GM10266 (cell line): Measurements from ENCODE around the gene FOXL2.

Experiments used
- DNase-seq: peaks from one replicate; pipeline ENCODE4 v3.0.0; 2012; ENCODE audit errors: extremely low spot score
- CTCF ChIP-seq: IDR thresholded peaks from 2 replicates; pipeline ENCODE4 v1.5.1; 2012; ENCODE audit warnings: mild to moderate bottlenecking, low read depth; ENCODE audit not compliant: control insufficient read depth, insufficient read depth; ENCODE audit errors: missing control alignments

FOXL2 gene

GRCh38 chr3:138974462-138974861, 27.5 kb upstream of the FOXL2 start:
- TF ChIP-seq CTCF: no peak
- DNase-seq: no peak

- DNase-seq: no peak
Measured at GRCh38 chr3:138972941-138973340, 26.0 kb upstream of the FOXL2 start.

DNA sequence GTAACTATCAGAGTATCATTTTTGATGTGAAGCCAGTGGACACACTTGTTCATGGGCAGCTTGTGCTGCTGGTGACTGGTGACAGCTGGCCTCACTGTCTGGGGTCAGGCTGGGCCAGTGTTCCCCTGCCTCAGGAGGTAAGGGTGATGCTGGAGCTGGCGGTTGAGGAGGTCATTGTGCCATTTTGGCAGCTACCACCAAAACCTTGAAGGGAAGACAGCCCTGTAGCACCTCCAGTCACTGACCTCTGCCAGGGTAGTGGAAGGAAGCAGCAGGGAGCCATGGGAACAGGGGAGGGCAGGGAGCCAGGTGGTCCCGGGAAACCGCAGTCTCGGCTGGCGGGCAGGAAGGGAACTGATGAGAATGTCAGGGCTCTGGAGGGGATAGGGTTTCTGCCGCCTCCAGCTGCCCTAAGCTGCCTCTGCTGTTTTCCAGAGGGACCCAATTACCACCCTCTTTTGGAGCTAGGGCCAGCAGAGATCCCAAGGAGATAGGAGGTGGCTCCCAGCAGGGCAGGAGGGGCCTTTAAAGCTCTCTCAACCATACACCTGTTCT, 24.9 kb upstream of the FOXL2 start:
- TF ChIP-seq CTCF: no peak
- no peak for DNase-seq

More at GRCh38 chr3:138972941-138973340, 26.0 kb upstream of the FOXL2 start:
- TF ChIP-seq CTCF: no peak

DNA sequence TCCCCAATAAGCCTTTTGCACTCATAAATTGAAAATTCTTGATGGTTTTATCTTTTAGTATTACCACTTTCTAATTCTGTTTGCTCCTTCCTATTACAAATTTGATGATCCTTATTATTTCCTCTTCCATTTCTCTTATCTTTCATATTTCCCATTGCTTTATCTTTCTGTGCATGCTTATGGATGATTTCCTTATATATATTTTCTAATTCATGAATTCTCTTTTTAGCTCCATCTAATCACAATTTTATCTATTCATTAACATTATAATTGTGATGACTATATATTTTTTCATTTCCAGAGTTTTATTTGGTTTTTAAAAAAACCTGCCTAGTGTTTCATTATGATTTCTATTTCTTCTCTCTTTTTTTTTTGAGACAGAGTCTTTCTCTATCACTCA, 18.0 kb upstream of the FOXL2 start:
- no peak for DNase-seq
- TF ChIP-seq CTCF: no peak

- no peak for TF ChIP-seq CTCF
- no peak for DNase-seq
Measured at GRCh38 chr3:138964264-138964663, 17.3 kb upstream of the FOXL2 start.

- TF ChIP-seq CTCF: no peak
- no peak for DNase-seq
Measured at GRCh38 chr3:138962854-138963560, 16.1 kb upstream of the FOXL2 start.

DNA sequence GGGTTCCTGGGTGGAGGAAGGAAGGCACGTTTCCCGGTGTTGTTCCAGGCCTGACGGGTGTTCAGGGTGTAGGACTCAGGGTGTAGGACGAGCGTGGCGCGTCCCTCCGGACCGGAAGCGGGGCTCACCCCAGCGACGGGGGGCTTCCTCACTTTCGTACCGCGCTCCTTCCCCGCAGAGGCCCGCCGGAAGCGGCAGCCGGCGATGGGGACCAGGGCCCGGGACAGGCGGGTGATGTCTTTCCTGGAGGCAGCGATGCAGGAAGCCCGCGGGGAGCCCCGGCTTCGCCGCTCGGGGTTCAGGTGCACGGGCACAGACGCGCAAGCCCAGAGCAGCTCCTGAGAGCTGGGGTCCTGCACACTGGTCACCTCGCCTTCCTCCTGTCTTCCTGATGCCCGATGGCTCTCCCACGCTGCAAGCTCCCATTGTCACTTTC, 13.5 kb upstream of the FOXL2 start:
- no peak for TF ChIP-seq CTCF
- DNase-seq: no peak
